ENCODE measurements around the gene MAP3K6. TPM values are rescaled to one million over a fixed set of nuclear protein-coding genes. Genes with fewer than 3 reads are reported as not detected.
A peak's percentile ranks its signal among the peaks of the same experiment; 100 is the strongest.

Gene MAP3K6
- total and polyA plus RNA-seq, 2 of the 13 experiments (the other 11 are each of a cell fraction or from before 2014, with no cell fraction given), result 2.7 to 3.2 TPM

DNA sequence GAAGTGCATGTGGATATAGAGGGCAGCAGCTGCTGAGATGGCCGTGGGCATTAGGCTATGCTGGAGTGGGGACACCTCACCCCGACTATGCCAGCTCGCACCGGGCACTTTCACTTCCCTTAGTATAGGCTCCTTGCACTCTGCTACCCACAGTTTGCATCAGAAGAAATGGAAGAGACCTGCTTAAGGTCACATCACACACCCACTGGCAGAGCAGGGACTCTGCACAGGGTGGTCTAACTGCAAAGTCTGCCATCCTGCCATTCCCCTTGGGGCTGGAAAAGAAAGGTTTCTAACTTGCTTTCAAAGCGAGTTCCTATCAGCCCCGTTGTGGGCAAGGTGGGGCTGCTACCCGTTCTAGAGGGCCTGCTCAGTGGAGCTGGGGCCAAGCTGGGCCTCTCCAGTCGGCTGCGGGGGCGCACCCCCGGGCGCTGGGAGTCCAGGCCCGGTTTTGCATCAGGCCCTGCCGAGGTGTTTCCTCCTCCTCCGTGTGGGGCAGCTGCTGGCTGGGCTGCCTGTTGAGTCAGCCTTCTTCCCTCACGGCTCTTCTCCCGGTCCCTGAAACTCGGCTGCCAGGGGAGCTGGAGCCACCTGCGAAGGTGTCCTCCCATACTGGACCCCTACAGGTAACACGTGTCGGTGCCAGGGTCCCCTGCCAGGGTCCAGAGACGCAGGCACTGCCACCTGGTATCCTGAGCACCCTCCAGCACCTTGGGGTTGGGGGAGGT is 25.1 kb downstream of the MAP3K6 start, which contains the start of gene SYTL1 (continued):
- TF ChIP-seq, protein P1, sequence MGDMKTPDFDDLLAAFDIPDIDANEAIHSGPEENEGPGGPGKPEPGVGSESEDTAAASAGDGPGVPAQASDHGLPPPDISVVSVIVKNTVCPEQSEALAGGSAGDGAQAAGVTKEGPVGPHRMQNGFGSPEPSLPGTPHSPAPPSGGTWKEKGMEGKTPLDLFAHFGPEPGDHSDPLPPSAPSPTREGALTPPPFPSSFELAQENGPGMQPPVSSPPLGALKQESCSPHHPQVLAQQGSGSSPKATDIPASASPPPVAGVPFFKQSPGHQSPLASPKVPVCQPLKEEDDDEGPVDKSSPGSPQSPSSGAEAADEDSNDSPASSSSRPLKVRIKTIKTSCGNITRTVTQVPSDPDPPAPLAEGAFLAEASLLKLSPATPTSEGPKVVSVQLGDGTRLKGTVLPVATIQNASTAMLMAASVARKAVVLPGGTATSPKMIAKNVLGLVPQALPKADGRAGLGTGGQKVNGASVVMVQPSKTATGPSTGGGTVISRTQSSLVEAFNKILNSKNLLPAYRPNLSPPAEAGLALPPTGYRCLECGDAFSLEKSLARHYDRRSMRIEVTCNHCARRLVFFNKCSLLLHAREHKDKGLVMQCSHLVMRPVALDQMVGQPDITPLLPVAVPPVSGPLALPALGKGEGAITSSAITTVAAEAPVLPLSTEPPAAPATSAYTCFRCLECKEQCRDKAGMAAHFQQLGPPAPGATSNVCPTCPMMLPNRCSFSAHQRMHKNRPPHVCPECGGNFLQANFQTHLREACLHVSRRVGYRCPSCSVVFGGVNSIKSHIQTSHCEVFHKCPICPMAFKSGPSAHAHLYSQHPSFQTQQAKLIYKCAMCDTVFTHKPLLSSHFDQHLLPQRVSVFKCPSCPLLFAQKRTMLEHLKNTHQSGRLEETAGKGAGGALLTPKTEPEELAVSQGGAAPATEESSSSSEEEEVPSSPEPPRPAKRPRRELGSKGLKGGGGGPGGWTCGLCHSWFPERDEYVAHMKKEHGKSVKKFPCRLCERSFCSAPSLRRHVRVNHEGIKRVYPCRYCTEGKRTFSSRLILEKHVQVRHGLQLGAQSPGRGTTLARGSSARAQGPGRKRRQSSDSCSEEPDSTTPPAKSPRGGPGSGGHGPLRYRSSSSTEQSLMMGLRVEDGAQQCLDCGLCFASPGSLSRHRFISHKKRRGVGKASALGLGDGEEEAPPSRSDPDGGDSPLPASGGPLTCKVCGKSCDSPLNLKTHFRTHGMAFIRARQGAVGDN (CRISPR knock-in tag; IDR thresholded peaks at IDR 0.05), result peak; percentile 66
- TF ChIP-seq ZNF850 (CRISPR knock-in tag; conservative IDR thresholded peaks at IDR 0.05), result no peak
- TF ChIP-seq, protein P2, sequence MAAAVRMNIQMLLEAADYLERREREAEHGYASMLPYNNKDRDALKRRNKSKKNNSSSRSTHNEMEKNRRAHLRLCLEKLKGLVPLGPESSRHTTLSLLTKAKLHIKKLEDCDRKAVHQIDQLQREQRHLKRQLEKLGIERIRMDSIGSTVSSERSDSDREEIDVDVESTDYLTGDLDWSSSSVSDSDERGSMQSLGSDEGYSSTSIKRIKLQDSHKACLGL (CRISPR knock-in tag; IDR thresholded peaks at IDR 0.05), result no peak
- TF ChIP-seq RORA (CRISPR knock-in tag; IDR thresholded peaks at IDR 0.05), result no peak
- peak; percentile 55 for TF ChIP-seq ZFY (CRISPR knock-in tag; IDR thresholded peaks at IDR 0.05)
- TF ChIP-seq, protein P3, sequence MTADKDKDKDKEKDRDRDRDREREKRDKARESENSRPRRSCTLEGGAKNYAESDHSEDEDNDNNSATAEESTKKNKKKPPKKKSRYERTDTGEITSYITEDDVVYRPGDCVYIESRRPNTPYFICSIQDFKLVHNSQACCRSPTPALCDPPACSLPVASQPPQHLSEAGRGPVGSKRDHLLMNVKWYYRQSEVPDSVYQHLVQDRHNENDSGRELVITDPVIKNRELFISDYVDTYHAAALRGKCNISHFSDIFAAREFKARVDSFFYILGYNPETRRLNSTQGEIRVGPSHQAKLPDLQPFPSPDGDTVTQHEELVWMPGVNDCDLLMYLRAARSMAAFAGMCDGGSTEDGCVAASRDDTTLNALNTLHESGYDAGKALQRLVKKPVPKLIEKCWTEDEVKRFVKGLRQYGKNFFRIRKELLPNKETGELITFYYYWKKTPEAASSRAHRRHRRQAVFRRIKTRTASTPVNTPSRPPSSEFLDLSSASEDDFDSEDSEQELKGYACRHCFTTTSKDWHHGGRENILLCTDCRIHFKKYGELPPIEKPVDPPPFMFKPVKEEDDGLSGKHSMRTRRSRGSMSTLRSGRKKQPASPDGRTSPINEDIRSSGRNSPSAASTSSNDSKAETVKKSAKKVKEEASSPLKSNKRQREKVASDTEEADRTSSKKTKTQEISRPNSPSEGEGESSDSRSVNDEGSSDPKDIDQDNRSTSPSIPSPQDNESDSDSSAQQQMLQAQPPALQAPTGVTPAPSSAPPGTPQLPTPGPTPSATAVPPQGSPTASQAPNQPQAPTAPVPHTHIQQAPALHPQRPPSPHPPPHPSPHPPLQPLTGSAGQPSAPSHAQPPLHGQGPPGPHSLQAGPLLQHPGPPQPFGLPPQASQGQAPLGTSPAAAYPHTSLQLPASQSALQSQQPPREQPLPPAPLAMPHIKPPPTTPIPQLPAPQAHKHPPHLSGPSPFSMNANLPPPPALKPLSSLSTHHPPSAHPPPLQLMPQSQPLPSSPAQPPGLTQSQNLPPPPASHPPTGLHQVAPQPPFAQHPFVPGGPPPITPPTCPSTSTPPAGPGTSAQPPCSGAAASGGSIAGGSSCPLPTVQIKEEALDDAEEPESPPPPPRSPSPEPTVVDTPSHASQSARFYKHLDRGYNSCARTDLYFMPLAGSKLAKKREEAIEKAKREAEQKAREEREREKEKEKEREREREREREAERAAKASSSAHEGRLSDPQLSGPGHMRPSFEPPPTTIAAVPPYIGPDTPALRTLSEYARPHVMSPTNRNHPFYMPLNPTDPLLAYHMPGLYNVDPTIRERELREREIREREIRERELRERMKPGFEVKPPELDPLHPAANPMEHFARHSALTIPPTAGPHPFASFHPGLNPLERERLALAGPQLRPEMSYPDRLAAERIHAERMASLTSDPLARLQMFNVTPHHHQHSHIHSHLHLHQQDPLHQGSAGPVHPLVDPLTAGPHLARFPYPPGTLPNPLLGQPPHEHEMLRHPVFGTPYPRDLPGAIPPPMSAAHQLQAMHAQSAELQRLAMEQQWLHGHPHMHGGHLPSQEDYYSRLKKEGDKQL (CRISPR knock-in tag; IDR thresholded peaks at IDR 0.05; ENCODE audit: low read depth), result no peak
- TF ChIP-seq FIP1L1 (IDR thresholded peaks at IDR 0.05; ENCODE audit: borderline replicate concordance, insufficient read depth, low read depth, low read length), result no peak
- no peak for TF ChIP-seq HMG20B (CRISPR knock-in tag; conservative IDR thresholded peaks at IDR 0.05)
- no peak for TF ChIP-seq ZSCAN12 (CRISPR knock-in tag; IDR thresholded peaks at IDR 0.05)
- no peak for TF ChIP-seq PHF5A (CRISPR knock-in tag; IDR thresholded peaks at IDR 0.05; ENCODE audit: low read depth, unreplicated experiment)
- peak; percentile 53; the same call in 1 of the 2 replicates for TF ChIP-seq DMAP1 (CRISPR knock-in tag; IDR thresholded peaks at IDR 0.05)
- TF ChIP-seq PHF20 (CRISPR knock-in tag; IDR thresholded peaks at IDR 0.05), result no peak
- no peak for TF ChIP-seq ZNF44 (CRISPR knock-in tag; IDR thresholded peaks at IDR 0.05)
- TF ChIP-seq, protein P4, sequence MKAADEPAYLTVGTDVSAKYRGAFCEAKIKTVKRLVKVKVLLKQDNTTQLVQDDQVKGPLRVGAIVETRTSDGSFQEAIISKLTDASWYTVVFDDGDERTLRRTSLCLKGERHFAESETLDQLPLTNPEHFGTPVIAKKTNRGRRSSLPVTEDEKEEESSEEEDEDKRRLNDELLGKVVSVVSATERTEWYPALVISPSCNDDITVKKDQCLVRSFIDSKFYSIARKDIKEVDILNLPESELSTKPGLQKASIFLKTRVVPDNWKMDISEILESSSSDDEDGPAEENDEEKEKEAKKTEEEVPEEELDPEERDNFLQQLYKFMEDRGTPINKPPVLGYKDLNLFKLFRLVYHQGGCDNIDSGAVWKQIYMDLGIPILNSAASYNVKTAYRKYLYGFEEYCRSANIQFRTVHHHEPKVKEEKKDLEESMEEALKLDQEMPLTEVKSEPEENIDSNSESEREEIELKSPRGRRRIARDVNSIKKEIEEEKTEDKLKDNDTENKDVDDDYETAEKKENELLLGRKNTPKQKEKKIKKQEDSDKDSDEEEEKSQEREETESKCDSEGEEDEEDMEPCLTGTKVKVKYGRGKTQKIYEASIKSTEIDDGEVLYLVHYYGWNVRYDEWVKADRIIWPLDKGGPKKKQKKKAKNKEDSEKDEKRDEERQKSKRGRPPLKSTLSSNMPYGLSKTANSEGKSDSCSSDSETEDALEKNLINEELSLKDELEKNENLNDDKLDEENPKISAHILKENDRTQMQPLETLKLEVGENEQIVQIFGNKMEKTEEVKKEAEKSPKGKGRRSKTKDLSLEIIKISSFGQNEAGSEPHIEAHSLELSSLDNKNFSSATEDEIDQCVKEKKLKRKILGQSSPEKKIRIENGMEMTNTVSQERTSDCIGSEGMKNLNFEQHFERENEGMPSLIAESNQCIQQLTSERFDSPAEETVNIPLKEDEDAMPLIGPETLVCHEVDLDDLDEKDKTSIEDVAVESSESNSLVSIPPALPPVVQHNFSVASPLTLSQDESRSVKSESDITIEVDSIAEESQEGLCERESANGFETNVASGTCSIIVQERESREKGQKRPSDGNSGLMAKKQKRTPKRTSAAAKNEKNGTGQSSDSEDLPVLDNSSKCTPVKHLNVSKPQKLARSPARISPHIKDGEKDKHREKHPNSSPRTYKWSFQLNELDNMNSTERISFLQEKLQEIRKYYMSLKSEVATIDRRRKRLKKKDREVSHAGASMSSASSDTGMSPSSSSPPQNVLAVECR (CRISPR knock-in tag; IDR thresholded peaks at IDR 0.05; ENCODE audit: borderline replicate concordance), result no peak; the same call in 1 of the 2 replicates
